GM06990 (cell line): ENCODE data around the gene DCAF8.

ENCODE experiments used
- DNase-seq: peaks from one replicate; pipeline ENCODE4 v3.0.0-alpha.2; 2011; ENCODE audit not compliant: insufficient read length; ENCODE audit errors: extremely low read depth
- H3K27me3 ChIP-seq: replicated peaks from 2 replicates; pipeline ENCODE4 v1.6.0; 2011; ENCODE audit warnings: low read length; ENCODE audit not compliant: control insufficient read depth, insufficient read depth
- H3K36me3 ChIP-seq: 2 replicates; pipeline ENCODE4 v1.5.1; 2011; ENCODE audit warnings: low read length; ENCODE audit not compliant: control insufficient read depth, insufficient read depth
- H3K4me3 ChIP-seq: replicated peaks from 2 replicates; pipeline ENCODE4 v1.5.1; 2011; ENCODE audit warnings: low read depth, mild to moderate bottlenecking, control low read depth, low read length
- CTCF ChIP-seq: IDR thresholded peaks from 2 replicates; pipeline ENCODE4 v1.5.1; 2011; ENCODE audit warnings: low read length, control low read depth, mild to moderate bottlenecking, inconsistent platforms; ENCODE audit not compliant: insufficient read depth, poor library complexity, severe bottlenecking

The DCAF8 gene

GRCh38 chr1:160220301-160220700 is 42.0 kb downstream of the DCAF8 start:
- DNase-seq, result no peak
- Histone ChIP-seq H3K27me3 (no peaks in the 10 kb centered on the region), H3K4me3 (no peak overlapping the region), H3K36me3 (peaks cover 37% of the 10 kb centered on the region)
- TF ChIP-seq CTCF, result no peak

GRCh38 chr1:160219062-160219929 is 43.1 kb downstream of the DCAF8 start:
- Histone ChIP-seq H3K4me3 (no peak overlapping the region), H3K36me3 (peaks cover 36% of the 10 kb centered on the region), H3K27me3 (no peaks in the 10 kb centered on the region)
- DNase-seq, result no peak
- TF ChIP-seq CTCF, result peak; percentile 11

DNA sequence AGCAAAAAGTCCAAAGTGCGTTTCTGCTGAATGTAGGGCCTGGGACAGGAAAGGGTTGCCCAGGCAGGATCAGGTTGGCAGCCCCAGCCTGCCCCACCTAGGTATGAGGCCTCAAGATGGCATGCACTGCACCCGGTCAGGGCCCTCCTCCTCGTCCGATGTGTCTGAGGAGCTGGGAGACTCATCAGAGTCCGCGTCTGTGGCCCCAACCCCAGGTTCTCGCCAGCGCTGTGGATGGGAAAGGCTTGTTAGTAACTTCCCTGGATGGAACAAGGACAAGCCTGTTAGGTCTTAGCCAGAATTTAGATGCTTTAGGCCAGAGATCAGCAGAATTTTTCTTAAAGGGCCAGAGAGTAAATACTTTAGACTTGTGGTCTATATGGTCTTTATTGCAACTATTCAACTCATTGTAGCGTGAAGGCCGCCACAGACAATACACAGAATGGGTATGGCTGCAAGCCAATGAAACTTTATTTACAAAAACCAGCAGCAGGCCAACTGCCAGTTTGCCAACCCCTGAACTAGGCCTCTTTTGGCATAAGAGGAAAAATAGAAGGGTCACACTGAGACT is 44.8 kb downstream of the DCAF8 start:
- DNase-seq, result no peak
- H3K36me3 ChIP-seq, result peaks cover 40% of the 10 kb centered on the region
- H3K4me3 ChIP-seq, result no peak overlapping the region
- H3K27me3 ChIP-seq, result no peaks in the 10 kb centered on the region
- no peak for TF ChIP-seq CTCF

DNA sequence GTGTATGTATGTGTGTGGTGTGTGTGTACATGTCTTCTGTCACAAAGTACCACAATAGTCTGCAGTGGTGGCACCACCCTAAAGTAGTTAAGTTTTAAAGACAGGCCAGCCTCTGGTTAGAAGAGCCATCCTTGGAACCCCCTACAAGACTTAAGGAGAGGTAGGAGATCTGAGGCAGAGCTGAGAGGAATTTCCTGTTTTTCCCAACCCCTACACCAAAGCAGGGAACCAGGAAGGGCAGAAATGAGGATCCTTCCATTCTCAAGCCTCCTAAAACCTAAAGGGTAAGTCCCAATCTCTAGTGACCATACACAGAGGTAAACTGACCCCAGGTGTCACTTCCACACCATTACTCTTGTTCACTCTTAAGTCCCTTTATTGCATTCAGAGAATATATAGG is 46.0 kb downstream of the DCAF8 start:
- DNase-seq, result no peak
- TF ChIP-seq CTCF, result no peak
- H3K27me3 ChIP-seq, result no peaks in the 10 kb centered on the region
- H3K36me3 ChIP-seq, result peaks cover 48% of the 10 kb centered on the region
- H3K4me3 ChIP-seq, result no peak overlapping the region

- TF ChIP-seq CTCF, result no peak
- peaks cover 56% of the 10 kb centered on the region for H3K36me3 ChIP-seq
- DNase-seq, result no peak
Observed at GRCh38 chr1:160214481-160215140, 47.7 kb downstream of the DCAF8 start.

More at GRCh38 chr1:160214481-160215140, 47.7 kb downstream of the DCAF8 start:
- Histone ChIP-seq H3K27me3 (no peaks in the 10 kb centered on the region), H3K4me3 (no peak overlapping the region)
